RWPE2 (cell line): ENCODE measurements around the gene ACACB.

ENCODE experiments used
- ATAC-seq: fragments of 200-7000 bp; cut with Tn5 transposase; 3 replicates; pipeline ENCODE4 v1.9.1; 2021; ENCODE audit warnings: low read depth
- DNase-seq: peaks from one replicate; pipeline ENCODE4 v3.0.0-alpha.2; 2020; ENCODE audit warnings: low spot score
- H3K27ac ChIP-seq: fragments of 450-650 bp; 2 replicates; pipeline ENCODE4 v1.5.1; 2017; ENCODE audit warnings: mild to moderate bottlenecking; ENCODE audit not compliant: poor library complexity, severe bottlenecking
- H3K27me3 ChIP-seq: fragments of 250-450 bp; sonication (Bioruptor Pico); 2 replicates; pipeline ENCODE4 v1.5.1; 2021; ENCODE audit warnings: mild to moderate bottlenecking, moderate library complexity; ENCODE audit not compliant: insufficient read depth, poor library complexity, severe bottlenecking
- H3K36me3 ChIP-seq: fragments of 250-450 bp; sonication (Bioruptor Pico); 2 replicates; pipeline ENCODE4 v1.5.1; 2020; ENCODE audit warnings: low read depth, mild to moderate bottlenecking, moderate library complexity
- H3K4me1 ChIP-seq: fragments of 250-450 bp; sonication (Bioruptor Pico); 2 replicates; pipeline ENCODE4 v1.5.1; 2021; ENCODE audit warnings: mild to moderate bottlenecking, moderate library complexity; ENCODE audit not compliant: insufficient read depth, poor library complexity, severe bottlenecking
- H3K4me3 ChIP-seq: fragments of 250-450 bp; sonication (Bioruptor Pico); 2 replicates; pipeline ENCODE4 v1.5.1; 2021; ENCODE audit warnings: mild to moderate bottlenecking, moderate library complexity; ENCODE audit not compliant: severe bottlenecking
- H3K9me3 ChIP-seq: fragments of 250-450 bp; sonication (Bioruptor Pico); 2 replicates; pipeline ENCODE4 v1.5.1; 2021; ENCODE audit warnings: mild to moderate bottlenecking, moderate library complexity; ENCODE audit not compliant: severe bottlenecking
- TF ChIP-seq, protein P1 (sequence below): fragments of 450-650 bp; IDR thresholded peaks from one replicate; pipeline ENCODE4 v1.5.1; 2017; ENCODE audit warnings: mild to moderate bottlenecking, moderate library complexity; ENCODE audit not compliant: poor library complexity, severe bottlenecking

ACACB gene

DNA sequence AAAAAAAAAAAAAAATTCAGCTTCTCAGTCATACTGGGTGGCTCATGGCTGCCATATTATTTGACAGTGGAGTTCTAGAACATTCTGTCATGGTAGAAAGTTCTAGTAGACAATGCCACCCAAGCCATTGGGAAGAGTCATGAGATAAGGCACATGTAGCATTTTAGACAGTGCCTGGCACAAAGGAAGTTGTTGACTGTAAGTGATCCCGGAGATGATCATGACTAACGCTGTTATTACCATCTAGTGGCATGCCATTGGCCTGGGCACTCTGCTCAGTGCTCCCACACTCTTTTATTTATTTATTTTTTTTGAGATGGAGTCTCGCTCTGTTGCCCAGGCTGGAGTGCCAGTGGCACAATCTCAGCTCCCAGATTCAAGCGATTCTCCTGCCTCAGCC lies 112.3 kb downstream of the ACACB start:
- Histone ChIP-seq H3K27me3 (no peaks in the 10 kb centered on the region), H3K4me1 (no peaks in the 10 kb centered on the region), H3K9me3 (no peaks in the 10 kb centered on the region), H3K27ac (no peak overlapping the region), H3K4me3 (no peak overlapping the region), H3K36me3 (0 out of 2 replicates have a peak, but pooled peaks cover 6% of the 10 kb centered on the region)
- TF ChIP-seq, protein P1, sequence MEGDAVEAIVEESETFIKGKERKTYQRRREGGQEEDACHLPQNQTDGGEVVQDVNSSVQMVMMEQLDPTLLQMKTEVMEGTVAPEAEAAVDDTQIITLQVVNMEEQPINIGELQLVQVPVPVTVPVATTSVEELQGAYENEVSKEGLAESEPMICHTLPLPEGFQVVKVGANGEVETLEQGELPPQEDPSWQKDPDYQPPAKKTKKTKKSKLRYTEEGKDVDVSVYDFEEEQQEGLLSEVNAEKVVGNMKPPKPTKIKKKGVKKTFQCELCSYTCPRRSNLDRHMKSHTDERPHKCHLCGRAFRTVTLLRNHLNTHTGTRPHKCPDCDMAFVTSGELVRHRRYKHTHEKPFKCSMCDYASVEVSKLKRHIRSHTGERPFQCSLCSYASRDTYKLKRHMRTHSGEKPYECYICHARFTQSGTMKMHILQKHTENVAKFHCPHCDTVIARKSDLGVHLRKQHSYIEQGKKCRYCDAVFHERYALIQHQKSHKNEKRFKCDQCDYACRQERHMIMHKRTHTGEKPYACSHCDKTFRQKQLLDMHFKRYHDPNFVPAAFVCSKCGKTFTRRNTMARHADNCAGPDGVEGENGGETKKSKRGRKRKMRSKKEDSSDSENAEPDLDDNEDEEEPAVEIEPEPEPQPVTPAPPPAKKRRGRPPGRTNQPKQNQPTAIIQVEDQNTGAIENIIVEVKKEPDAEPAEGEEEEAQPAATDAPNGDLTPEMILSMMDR, result no peak
- DNase-seq (no peak), ATAC-seq (no peak)

DNA sequence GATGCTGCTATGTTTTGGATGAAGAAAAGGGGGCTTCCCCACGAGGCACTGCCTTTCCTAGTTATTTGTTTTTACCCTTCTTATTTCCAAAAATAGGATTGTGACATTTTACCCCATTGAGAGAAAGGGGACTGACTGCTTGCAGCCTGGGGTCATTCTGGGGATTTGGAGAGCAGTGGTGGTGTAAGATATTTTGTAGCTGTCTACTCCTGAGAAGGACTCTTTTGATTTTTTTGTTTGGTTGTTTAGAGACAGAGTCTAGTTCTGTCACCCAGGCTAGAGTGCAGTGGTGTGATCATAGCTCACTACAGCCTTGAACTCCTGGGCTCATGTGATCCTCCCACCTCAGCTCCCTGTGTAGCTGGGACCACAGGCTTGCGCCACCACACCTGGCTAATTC lies 113.8 kb downstream of the ACACB start:
- Histone ChIP-seq H3K4me3 (no peak overlapping the region), H3K36me3 (no peaks in the 10 kb centered on the region), H3K9me3 (no peaks in the 10 kb centered on the region), H3K27ac (no peak overlapping the region), H3K4me1 (no peaks in the 10 kb centered on the region), H3K27me3 (no peaks in the 10 kb centered on the region)
- DNase-seq, result no peak
- TF ChIP-seq, protein P1, result no peak
- no peak for ATAC-seq

DNA sequence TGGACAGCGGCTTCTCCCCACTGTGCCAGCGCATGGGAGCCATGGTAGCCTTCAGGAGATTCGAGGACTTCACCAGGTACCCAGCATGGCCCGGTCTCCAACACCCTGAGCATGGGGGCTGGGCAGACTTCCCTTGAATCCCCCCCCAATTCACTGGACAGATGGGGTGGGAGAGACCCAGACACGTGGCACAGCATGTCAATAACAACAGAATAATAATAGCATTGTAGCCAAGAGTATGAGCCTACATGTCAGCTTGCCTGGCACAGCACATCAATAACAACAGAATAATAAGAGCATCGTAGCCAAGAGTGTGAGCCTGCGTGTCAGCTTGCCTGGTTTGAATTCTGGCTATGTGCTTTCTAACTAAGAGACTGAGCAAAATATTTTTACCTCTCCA lies 116.3 kb downstream of the ACACB start:
- H3K9me3 ChIP-seq, result no peaks in the 10 kb centered on the region
- no peaks in the 10 kb centered on the region for H3K27me3 ChIP-seq
- TF ChIP-seq, protein P1, result no peak
- H3K36me3 ChIP-seq, result no peaks in the 10 kb centered on the region
- ATAC-seq (no peak), DNase-seq (no peak)
- H3K4me1 ChIP-seq, result no peaks in the 10 kb centered on the region
- H3K27ac ChIP-seq, result no peak overlapping the region
- no peak overlapping the region for H3K4me3 ChIP-seq

DNA sequence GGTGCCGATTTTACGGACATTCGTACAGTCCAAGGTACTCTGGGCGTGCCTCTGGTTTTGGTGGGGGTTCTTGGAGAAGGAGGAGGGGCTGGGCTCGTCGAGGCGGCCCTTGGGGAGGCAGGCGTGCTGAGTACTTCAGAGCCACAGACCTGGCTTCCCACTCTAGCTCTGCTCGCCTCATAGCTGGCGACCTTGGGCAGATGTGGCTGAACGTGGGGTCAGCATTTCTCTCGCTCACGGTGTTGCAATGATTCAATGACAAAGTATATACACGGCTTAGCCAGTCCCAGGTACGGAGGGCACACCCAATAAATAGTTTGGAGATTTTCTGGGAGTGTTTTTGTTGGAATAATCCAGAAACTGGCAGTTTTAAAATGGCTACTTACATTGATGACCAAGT lies 117.6 kb downstream of the ACACB start:
- DNase-seq, result no peak
- TF ChIP-seq, protein P1, result no peak
- no peak overlapping the region for H3K4me3 ChIP-seq
- H3K9me3 ChIP-seq, result no peaks in the 10 kb centered on the region
- H3K4me1 ChIP-seq, result no peaks in the 10 kb centered on the region
- no peaks in the 10 kb centered on the region for H3K36me3 ChIP-seq
- no peaks in the 10 kb centered on the region for H3K27me3 ChIP-seq
- no peak overlapping the region for H3K27ac ChIP-seq
- ATAC-seq, result no peak

DNA sequence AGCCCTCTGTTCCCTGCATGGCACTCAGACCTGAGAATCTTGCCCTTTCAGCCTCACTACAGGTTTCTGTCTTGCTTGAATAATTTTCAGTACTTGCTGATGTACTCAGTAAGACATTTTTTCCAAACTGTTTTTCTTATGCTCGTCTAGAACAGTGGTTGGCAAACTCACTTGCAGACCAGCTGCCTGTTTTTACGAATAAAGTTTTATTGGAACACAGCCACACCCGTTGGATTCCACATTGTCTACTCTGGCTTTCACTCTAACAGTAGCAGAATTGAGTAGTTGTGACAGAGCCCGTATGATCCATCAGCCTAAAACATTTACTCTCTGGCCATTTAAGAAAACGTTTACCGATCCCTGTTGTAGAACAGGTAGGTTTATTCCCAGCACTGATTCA lies 119.9 kb downstream of the ACACB start:
- no peak for DNase-seq
- H3K36me3 ChIP-seq, result no peaks in the 10 kb centered on the region; the same call in none of the 2 replicates
- ATAC-seq, result no peak
- H3K4me1 ChIP-seq, result no peaks in the 10 kb centered on the region
- H3K27ac ChIP-seq, result no peak overlapping the region
- no peaks in the 10 kb centered on the region for H3K27me3 ChIP-seq
- TF ChIP-seq, protein P1, result no peak
- no peak overlapping the region for H3K4me3 ChIP-seq
- no peaks in the 10 kb centered on the region for H3K9me3 ChIP-seq
